Measurements from ENCODE around the gene USH2A.

DNA sequence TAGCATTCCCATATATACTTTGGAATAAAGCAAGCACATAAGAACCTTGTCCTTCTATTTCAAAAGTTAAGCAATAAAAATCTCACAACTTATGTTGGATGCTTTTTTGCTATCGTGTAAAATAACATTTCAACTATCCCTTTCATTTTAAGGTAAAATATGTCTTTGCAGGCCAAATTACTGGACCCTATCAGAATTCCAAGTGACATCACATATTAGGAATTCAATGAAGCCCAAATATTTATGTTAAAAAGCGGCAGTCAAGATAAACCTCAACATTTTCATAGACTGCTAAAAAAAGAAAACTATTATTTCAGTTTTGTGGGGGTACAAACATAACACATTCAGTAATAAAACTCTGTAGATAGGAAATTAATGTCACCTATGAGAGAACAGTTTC, 604.1 kb downstream of the USH2A start:
- no peak for TF ChIP-seq CTCF (IDR thresholded peaks at IDR 0.05; ENCODE audit: insufficient read depth, low read depth, low read length)
- no peak for TF ChIP-seq EZH2 (IDR thresholded peaks at IDR 0.05; ENCODE audit: insufficient read depth, low read length)
